ENCODE results near the gene IGSF21.

The IGSF21 gene

DNA sequence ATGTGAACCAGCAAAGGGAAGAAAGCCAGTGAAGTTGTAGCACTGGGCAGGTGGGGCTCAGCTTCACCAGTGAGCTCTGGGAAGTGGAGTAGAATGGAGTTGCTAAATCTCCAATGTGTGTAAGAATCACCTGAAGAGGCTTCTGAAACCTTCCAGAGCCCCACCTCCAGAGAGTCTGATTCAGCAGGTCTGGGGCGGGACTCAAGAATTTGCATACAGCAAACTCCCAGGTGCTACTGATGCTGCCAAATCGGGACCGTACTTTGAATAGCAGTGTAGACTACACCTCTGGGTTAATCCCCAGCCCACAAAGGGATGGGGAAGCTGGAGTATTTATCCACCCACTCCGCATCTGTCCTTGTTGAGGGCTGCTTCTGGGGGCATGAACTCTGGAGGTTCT is 154.3 kb downstream of the IGSF21 start:
- no peaks in the 10 kb centered on the region for H3K9me3 Mint-ChIP-seq
- H3K36me3 Mint-ChIP-seq (ENCODE audit: low read depth) = no peaks in the 10 kb centered on the region
- no peak for DNase-seq
- no peak overlapping the region for H3K27ac Mint-ChIP-seq
- TF ChIP-seq, protein P1, sequence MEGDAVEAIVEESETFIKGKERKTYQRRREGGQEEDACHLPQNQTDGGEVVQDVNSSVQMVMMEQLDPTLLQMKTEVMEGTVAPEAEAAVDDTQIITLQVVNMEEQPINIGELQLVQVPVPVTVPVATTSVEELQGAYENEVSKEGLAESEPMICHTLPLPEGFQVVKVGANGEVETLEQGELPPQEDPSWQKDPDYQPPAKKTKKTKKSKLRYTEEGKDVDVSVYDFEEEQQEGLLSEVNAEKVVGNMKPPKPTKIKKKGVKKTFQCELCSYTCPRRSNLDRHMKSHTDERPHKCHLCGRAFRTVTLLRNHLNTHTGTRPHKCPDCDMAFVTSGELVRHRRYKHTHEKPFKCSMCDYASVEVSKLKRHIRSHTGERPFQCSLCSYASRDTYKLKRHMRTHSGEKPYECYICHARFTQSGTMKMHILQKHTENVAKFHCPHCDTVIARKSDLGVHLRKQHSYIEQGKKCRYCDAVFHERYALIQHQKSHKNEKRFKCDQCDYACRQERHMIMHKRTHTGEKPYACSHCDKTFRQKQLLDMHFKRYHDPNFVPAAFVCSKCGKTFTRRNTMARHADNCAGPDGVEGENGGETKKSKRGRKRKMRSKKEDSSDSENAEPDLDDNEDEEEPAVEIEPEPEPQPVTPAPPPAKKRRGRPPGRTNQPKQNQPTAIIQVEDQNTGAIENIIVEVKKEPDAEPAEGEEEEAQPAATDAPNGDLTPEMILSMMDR (IDR thresholded peaks at IDR 0.05) = no peak
- peaks cover 63% of the 10 kb centered on the region for H3K27me3 Mint-ChIP-seq (ENCODE audit: low read depth, poor library complexity)
- no peaks in the 10 kb centered on the region for H3K4me1 Mint-ChIP-seq
- no peak overlapping the region for H3K4me3 Mint-ChIP-seq

DNA sequence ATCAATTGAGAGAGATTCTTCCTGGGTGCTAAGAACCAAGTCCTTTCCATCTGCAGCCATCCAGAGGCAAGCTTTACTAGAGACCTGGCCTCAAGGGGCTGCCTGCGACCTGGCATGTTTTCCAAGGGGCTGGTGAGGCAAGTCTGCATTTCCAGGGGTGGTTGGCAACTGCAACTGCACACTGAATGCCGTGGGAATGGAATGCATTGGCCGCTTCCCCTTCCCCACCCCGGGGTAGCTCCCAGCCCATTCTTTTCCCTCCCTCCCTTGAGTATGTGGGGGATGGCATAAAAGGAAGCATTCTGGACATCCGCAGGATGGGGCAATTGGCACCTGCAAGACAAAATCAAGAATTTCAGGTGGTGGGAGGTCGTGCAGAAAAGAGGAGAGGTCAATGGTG is 155.1 kb downstream of the IGSF21 start:
- Mint-ChIP-seq H3K36me3 (ENCODE audit: low read depth) (no peaks in the 10 kb centered on the region), H3K27me3 (ENCODE audit: low read depth, poor library complexity) (peaks cover 64% of the 10 kb centered on the region), H3K27ac (no peak overlapping the region), H3K4me1 (no peaks in the 10 kb centered on the region), H3K9me3 (no peaks in the 10 kb centered on the region), H3K4me3 (no peak overlapping the region)
- TF ChIP-seq, protein P1 (IDR thresholded peaks at IDR 0.05) = no peak
- DNase-seq = no peak

DNA sequence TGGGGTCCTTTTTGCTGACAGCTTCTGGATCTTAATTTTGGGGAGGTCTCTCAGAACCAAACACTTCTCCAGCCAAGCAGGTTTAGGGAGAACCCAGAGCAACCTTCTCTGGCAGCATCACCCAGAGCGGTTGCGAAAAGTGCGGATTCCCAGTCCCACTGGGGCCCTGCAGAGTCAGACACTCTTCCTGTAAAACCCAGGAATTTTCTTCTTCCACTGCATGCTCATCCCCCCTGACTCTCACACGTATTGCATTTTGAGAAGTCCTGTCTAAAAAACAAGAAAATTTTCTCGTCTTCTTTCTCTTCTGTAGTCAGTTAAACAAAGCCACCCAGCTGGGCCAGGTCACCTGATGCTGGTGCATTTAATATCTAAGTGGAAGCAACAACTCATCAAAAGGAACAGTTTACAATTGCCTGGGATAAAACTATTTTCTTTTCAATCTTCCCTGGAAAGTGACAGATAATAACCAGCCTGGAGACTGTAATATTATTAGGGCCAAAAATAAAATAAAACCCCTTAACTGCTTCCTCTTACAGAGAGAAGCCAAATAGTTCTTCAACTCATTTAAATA is 156.0 kb downstream of the IGSF21 start:
- Mint-ChIP-seq H3K9me3 (peaks cover 3% of the 10 kb centered on the region), H3K36me3 (ENCODE audit: low read depth) (no peaks in the 10 kb centered on the region), H3K27ac (no peak overlapping the region), H3K4me1 (no peaks in the 10 kb centered on the region), H3K27me3 (ENCODE audit: low read depth, poor library complexity) (peaks cover 60% of the 10 kb centered on the region), H3K4me3 (no peak overlapping the region)
- no peak for DNase-seq
- TF ChIP-seq, protein P1 (IDR thresholded peaks at IDR 0.05) = no peak

DNA sequence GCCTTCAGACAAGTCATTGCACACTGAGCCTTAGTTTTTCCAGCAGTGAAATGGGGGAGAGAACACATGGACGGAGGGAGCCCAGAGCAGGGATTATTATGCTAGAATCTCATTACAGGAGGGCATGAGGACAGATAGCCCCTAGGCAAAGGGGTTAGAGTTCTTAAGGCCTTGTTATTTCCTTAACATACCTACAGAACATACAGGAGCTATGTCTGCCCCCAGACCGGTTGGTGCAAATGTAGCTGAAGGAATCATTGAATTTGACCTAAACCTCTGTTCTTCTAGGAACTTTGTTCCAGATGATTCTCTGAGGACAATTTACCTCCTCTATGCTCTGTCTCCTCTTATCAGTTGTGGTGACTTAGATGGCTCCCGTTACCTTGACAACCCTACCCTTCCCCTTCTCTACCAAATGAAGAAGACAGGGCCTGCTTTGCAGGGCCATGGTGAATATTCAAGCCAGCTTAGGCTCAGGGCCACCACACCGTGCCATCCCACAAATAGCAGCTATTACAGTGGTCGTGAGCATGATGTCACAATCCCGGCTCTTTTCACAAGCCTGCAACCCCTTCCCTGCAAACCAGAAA is 156.9 kb downstream of the IGSF21 start:
- no peak overlapping the region for H3K27ac Mint-ChIP-seq
- DNase-seq = no peak
- peaks cover 65% of the 10 kb centered on the region for H3K27me3 Mint-ChIP-seq (ENCODE audit: low read depth, poor library complexity)

DNA sequence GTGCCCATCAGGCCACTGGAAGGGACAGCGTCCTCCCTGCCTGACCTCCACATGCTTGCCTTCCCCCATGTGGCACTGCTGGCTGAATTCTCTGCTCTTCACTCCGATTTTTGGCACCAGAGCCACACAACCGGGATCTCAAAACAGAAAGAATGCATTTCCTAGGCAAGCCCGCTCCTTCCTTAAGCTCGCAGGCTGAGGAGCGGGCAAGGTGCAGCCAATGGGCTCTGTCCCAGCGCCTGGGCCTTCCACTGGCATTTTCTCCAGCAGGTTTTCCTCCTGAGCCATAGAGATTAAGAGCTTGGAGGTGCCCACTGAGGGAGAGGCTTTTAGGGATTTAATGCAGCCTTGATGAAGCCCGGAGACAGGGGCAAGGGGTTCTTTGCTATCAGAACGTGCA is 158.0 kb downstream of the IGSF21 start:
- Mint-ChIP-seq H3K4me3 (no peak overlapping the region), H3K27me3 (ENCODE audit: low read depth, poor library complexity) (peaks cover 57% of the 10 kb centered on the region), H3K27ac (no peak overlapping the region), H3K36me3 (ENCODE audit: low read depth) (no peaks in the 10 kb centered on the region), H3K9me3 (peaks cover 8% of the 10 kb centered on the region), H3K4me1 (no peaks in the 10 kb centered on the region)
- DNase-seq = no peak
- TF ChIP-seq, protein P1 (IDR thresholded peaks at IDR 0.05) = no peak

More for the DNA sequence above, 156.9 kb downstream of the IGSF21 start:
- no peak overlapping the region for H3K4me3 Mint-ChIP-seq
- no peaks in the 10 kb centered on the region for H3K4me1 Mint-ChIP-seq
- no peaks in the 10 kb centered on the region for H3K36me3 Mint-ChIP-seq (ENCODE audit: low read depth)
- H3K9me3 Mint-ChIP-seq = peaks cover 8% of the 10 kb centered on the region
- TF ChIP-seq, protein P1 (IDR thresholded peaks at IDR 0.05) = no peak

DNA sequence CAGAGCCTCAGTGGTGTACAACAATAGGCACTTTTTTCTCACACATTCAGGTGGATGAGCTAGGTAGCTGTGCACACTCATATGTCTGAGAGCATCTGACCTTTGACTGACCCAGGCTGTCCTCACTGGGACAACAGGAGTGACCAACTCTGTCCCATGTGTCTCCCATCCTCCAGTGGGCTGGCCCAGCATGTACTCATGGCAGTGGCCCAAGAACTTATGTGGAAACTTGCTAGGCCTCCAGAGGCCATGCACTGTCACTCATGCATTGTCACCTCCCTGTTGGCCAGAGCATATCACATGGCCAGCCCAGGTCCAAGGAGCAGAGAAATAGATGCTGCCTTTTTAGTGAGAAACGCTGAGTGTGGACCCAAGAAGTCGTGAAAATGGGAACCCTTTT is 158.8 kb downstream of the IGSF21 start:
- Mint-ChIP-seq H3K9me3 (peaks cover 8% of the 10 kb centered on the region), H3K36me3 (ENCODE audit: low read depth) (no peaks in the 10 kb centered on the region), H3K4me3 (no peak overlapping the region), H3K4me1 (no peaks in the 10 kb centered on the region), H3K27me3 (ENCODE audit: low read depth, poor library complexity) (peaks cover 51% of the 10 kb centered on the region), H3K27ac (no peak overlapping the region)
- DNase-seq = no peak
- TF ChIP-seq, protein P1 (IDR thresholded peaks at IDR 0.05) = no peak

Data from nephron progenitor cell (in vitro differentiated cells).